HG02884 (cell line): ENCODE data around the gene FMO2.
"Not testable (repeated sequence)": the region's sequence is repeated elsewhere in the genome, so short reads cannot be mapped to it uniquely, and the experiment has no call there.

ENCODE experiments used
- ATAC-seq: cut with Tn5 transposase; IDR thresholded peaks from one replicate; pipeline ENCODE4 v1.9.1; 2021; ENCODE audit warnings: mild to moderate bottlenecking, moderate library complexity; ENCODE audit not compliant: unreplicated experiment

The FMO2 gene

DNA sequence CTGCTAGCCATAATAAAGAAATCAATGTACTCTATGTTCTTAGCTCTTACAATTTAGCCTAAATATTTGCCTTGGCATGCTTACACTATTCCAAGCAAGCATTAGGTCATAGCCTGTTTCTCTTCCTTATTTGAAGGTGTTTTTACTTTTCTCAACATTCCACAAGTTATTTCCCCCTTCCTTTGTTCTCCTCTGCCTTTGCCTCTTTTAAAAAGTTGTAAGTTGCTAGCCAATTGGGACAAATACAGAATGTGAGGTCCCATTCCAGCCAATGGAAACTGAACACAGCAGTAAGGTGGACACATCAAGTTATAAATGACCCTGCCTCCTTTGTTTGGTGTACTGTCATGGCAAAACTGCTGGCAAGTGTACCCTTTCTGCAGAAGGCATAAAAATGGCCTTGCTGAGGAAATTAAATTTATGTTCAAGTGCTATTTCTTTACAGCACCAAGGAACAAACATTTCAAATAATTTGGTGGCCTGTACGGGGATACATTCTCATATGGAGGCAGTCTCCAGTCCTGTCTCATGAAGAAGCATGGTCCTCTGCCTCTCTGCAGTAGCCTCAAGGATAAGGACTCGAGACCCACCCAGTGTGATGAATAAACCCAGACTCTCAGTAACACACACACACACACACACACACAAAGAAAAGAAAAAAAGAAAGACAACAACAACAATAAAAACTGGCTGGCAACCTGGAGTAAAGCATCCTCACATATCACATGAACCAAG lies 34.4 kb downstream of the FMO2 start:
- ATAC-seq, result no peak

DNA sequence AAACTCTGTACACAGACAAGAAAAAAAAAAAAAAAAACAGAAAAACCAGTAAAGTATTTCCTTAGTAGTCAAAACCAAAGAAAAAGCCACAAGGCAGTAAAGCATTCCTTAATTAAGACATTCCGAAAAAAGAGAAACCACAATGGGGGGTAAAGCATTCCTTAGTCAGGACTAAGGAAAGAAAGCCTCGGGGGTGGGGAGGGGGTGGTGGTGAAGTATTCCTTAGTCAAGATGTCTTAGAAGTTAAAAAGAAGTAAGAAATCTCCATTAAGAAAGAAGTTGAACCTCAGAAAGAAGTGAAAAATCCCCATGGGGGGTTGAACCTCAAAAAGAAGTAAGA lies 35.0 kb downstream of the FMO2 start:
- ATAC-seq, result no peak

DNA sequence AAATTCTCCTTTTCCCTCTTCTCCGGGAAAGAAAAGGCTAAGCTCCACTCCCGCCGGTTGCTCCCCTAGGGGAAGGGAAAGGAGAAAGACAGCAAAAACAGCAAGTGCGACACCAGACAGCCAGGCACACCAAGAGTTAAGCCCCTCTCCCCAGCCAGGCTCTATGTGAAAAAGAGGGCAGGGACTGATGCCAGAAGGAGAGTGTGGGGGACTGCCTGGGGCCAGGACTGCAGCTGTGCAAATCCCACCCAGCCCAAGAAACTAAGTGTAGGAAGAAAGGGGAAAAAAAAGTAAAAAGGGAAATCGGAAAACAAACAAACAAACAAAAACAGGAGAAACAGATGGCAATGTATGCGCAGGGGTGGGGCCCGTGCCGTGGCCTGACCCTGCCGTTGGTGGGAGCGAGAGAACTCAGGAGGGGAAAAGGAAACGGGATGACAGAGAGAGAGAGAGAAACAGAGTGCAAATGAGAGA lies 35.5 kb downstream of the FMO2 start:
- no peak for ATAC-seq

DNA sequence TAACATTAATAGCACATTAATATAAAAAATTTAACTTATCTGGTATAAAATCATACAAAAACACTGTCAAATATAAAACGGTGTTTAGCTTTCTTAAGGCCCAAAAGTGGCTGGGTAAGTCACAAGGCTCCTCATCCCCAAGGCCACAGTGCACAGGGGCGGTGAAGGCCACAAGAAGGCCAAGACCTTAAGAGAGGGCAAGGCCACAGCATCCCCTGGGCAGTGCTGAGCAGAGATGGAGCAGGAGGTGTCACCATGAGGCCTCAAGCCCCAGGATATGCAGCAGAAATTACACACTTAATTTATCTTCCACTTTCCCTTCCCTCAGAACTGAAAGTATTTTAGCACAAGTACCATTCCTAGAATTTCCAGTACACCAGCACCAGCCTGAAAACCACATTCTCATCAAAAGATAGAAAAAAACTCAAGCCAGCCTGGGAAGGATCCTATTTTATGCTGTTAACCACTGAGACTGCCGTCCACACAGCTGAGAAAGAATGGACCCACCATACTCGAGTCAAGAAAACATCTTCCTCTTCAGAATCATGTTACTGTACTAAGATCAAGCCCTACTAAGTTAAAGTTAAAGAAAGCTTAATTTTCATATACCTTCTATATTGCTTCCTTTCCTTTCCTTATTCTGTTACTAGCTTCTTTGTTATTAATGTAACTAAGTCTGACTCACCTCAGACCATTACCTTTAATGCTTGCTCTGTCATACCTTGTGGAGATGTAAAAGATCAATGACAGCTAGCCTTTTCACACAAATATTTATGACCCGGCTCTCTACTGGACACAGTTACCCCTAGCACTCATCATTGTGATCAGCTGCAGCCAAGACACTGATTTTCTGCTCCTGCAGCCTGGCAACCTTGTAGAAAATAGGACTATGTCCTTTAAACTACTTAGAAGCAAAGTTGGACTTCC lies 36.8 kb downstream of the FMO2 start:
- ATAC-seq, result no peak

DNA sequence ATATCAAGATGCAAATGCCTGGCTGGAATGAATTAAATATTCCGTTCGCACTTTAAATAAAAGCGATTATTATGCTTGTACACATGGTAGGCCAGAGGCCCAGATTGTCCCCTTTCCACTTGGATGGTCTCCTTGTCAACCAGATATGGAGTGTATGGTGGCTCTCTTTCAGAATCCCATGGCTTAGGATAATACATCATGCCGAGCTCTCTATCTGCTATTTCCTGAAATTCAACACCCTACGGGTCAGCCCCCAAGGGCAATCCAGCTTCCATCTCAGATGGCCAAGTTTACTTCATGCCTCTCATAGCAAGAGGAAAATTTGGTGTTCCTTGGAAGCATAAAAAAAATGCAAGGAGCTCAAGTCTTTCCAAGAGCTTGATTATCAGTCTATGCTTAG lies 37.8 kb downstream of the FMO2 start:
- no peak for ATAC-seq

DNA sequence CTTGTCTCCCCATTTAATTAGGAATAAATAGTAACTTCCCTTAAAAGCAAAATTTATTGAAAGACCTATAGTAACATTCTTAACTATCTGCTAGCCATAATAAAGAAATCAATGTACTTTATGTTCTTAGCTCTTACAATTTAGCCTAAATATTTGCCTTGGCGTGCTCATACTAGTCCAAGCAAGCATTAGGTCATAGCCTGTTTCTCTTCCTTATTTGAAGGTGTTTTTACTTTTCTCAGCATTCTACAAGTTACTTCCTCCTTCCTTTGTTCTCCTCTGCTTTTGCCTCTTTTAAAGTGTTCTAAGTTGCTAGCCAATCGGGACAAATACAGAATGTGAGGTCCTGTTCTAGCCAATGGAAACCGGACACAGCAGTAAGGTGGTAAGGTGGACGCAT lies 39.2 kb downstream of the FMO2 start:
- not testable (repeated sequence) for ATAC-seq

DNA sequence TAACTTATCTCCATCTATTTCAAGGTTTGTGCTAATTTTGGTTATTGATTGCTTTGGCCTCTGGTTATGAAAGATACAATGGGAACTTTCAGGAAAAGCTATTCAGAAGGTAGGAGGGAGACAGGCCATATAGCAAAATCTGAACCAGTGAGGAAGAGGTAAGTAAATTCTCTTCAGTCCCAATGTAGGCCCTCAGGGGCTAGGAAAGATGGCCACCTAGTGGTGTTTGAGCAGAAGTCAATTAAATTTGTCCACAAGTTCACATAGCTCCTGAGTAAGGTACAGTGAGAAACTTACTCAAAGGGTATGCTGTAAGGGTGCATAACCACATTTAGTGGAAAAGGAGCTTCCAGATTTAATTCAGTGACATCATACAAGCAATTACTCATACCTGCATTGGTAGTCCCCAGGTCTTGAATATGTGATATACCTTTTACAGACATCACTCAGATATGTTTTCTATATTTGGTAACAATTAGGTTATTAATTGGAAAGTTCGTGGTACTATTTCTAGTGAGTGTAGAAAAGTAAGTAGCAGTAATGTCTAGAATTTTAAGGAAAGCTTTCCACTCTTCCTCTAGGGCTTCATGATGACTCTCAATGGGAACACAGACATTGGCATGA lies 41.8 kb downstream of the FMO2 start:
- peak; percentile 93 for ATAC-seq

DNA sequence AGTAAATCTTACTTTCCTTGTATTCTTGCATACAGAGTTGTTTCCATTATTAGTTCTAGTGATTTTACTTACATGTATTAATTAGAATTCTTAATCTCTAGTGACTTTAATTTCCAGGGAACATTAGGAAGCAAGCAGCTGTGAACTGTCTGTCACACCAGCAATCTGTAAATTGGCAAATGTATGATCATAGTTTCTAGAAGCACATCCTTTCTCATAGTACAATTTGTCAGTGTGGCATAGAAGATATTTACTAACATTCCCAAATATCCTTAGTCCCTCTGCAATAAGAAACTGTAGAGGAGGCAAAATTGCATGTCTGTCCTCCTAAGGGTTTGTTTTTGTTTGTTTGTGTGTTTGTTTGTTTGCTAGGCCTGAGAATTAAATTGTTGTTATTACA lies 46.2 kb downstream of the FMO2 start:
- no peak for ATAC-seq

DNA sequence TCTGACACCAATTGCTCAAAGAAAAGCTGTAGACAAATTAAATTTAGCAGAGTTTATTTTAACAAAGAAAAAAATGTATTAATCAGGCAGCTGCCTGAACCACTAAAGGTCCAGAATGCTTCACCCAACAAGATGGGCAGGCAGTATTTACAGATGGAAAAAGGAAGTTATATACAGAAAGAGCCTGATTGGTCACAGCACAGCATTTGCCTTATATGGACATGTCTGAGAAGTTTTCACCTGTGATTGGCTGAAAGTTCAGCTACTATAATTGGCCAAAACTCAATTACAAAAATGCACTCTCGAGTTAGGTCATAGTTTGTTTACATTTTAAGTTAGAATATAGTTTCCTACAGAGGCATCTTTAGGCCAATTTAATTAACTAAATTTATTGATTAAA lies 48.1 kb downstream of the FMO2 start:
- ATAC-seq, result no peak

DNA sequence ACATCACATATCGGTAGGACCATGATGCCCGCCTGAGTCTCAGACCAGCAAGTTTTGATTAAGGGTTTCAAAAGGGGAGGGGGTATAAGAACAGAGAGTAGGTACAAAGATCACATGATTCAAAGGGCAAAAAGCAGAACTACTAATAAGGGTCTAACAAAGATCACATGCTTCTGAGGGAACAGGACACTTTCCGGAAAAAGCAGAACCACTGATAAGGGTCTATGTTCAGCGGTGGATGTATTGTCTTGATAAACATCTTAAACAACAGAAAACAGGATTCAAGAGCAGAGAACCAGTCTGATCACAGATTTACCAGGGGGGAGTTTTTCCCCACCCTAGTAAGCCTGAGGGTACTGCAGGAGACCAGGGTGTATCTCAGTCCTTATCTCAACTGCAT lies 51.1 kb downstream of the FMO2 start:
- ATAC-seq, result not testable (repeated sequence)

DNA sequence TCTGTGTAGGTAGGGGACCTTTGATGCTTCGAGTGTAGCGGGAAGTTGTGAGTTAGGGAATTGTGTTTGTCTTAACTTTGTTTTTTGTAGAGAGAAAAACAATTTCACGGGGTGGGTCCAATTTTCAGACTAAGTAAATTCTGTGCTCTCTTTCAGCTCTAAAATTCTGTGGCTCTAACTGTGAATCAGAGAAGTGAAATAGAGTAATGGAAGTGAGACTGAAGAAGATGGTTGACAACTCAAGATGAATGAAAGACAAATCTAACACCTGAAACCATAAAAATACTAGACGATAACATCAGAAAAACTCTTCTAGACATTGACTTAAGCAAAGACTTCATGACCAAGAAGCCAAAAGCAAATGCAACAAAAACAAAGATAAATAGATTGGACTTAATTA lies 58.8 kb downstream of the FMO2 start:
- no peak for ATAC-seq

DNA sequence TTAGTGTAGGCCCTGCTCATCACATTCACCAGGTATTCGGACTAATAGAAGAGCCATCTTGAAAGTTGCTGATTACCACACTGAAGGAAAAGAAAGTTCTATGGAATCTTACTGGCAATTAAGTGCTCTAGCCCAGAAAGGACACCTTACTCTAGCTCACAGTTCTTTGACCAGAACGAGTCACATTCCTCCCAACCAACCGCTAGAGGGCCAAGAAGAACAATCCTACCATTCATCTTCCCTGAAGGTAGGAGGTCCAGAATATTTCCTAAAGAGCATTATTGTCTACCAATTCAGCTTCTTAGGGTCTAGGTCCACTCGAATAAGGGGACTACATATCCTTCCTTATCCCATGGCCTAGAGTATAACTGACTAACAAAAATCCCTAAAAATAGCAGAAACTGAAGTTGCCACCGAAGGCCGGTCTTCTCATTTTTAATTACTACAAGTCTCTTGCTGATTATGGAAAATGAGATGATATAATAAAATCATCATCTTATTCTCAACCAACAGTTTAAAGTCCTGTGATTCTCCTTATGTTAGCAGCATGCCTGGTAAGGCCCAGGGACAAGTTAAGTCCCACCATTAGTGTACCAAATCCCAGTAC lies 60.5 kb downstream of the FMO2 start:
- peak; percentile 87 for ATAC-seq

DNA sequence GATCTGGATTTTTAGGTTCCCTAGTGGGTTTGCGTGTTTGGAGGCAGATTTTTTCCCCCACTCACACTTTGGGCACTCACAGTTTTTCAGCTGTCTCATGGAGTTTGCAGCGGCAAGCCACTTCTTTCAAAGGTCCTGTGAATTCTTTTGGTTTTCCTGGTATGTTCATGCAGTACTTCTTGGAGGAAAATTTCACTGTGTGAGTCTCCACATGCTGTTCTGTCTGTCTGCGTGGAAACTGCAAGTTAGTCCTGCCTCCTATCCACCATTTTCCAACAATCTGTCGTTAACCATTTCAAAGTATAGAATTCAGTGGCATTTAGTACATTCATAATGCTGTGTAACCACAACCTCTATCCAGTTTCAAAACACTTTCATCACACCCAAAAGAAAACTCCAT lies 62.4 kb downstream of the FMO2 start:
- ATAC-seq, result no peak

DNA sequence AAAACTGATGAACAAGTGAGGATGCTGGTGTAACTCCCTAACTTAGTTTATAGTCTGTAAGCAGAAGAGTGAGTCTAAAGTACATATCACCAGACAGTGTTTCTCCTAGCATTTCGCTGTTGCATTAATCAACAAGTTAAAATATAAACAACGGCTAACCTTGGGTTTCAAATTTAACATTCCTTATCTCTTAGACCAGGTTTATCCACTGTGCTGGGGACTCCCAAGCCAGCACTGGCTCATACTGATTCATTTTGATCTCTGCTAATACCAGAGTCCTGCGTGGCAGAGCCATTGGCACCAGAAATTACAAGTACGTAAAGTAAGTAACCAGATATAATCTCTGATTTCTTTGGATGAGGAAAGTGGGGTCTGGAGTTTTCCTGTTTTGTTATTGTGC lies 63.2 kb downstream of the FMO2 start, which contains the start of gene FMO1:
TSS of gene FMO1 (plus strand) at position 193 of the 400 bp plus-strand sequence. CDS start 9,594 bp downstream, outside the sequence.
- ATAC-seq, result no peak

DNA sequence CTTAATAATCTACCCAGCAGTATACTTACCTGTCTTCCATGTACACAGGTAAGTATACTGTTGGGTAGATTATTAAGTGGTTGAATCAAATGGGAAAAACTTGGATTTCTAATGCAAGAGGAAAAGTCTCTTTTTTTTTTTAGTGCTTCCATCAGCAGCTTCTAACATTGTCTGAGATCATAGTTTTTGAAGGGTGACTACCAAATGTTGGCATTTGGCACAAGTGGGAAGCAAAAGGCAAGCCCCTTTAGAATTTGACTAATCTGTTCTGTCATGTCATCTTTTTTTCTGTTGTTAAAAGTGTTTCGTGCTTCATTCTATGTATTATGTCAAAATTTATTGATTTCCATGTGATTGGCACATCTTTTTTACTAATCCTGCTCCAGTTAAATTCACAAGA lies 63.7 kb downstream of the FMO2 start:
- ATAC-seq, result no peak

DNA sequence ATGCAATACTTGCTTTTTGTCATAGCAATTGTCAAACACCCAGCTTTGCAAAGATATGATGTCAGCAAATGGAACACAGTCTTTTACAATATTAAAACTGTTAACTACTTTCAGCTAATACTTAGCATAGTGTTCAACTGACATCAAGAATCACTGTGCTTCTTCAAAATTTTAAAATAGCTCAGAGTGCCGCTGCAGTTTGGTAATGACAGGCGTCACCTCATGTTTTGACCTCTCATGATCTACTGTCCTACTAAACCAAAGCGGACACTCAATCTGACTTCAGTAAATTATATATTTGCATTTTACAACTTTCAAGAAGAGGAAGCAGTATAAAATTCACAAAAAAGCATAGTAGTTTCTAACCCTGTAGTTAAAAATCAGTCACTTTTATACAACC lies 65.2 kb downstream of the FMO2 start:
- no peak for ATAC-seq

DNA sequence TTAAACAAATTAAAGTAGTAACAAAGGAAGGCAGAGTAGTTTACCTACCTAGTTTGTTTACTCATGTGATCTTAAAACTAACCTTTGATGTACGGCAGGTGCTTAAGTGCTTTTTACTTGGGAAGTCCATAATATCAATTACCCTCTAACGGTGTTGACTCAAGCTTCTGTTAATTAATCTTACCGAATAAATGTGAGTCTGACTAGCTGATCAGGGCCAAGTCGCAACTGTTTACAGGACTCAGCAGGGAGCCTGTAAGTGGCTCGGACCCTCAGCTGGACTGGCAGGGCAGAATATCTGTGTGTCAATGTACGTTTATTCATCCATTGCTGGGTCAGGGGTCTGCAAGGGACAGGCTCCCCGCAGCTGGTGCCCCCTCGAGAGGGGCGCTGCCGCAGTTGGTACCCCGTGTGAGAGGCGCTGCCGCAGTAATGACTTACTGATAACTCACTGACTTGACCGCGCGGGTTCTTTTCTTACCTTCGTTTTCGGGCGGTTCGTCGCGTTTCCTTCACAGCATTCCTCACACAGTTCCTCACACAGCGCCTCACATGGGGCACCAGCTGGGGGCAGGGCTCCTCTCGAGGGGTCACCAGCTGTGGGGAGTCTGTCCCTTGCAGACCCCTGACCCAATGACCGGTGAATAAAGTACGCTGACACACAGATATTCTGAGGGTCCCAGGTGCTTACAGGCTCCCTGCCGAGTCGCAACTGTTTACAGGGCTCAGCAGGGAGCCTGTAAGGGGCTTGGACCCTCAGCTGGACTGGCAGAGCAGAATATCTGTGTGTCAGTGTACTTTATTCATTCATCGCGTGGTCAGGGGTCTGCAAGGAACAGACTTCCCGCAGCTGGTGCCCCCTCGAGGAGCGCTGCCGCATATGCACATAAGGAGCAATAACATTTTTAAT lies 66.2 kb downstream of the FMO2 start:
- ATAC-seq, result no peak

DNA sequence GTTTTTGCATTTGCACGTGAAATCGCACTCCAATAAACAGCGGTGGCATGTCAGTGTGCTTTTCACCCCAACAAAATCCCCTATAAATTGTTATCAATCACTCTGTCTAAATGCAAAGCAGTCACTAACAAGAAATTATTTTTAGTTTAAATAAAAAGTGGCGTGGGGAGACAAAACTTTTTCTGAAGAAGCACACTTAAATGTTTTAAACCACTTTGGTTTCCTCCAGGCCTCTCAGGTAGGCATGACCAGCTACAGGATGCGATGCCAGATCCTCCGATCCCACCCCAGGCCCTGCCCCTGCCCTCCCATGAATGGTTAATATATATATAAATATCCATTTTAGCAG lies 66.8 kb downstream of the FMO2 start:
- ATAC-seq, result no peak

DNA sequence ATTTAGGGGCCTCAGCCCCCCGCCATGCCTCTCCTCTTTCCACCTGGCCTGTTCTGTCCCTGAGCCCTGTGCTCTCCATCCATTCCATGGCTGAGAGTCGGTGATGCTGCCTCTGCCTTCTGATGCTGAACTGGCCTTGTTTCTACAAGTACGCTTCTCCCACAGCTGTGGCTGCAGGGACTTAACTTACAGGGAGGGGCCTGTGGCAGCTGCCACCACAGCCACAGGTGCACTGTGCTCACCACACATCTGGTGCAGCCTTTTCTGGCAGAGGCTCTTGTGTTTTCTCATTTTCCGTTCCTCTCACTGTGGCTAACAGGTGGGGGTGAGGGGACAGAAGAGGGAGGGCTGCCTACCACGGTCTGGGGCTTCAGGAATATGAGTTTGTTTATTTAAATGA lies 67.4 kb downstream of the FMO2 start:
- peak; percentile 86 for ATAC-seq

DNA sequence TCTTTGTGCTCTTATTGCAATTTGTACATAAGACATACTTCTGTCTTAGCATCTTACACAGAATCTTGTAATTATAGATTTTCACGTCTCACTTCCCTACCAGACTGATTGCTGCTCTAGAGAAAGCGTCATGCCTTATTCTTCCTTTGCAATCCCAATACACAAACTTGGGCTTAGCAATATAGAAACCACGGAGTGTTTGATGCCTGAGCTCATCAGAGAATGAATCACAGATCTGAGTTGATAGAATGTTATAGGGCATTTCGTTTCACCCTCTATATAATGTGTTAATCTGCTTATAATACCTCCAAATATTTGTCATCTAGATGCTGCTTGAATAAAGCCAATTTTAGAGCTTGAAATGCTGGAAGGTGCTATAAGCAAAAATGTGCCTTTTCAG lies 69.8 kb downstream of the FMO2 start:
- no peak for ATAC-seq
